Loucy (cell line): ENCODE measurements around the gene SCRN1.

ENCODE experiments used
- H2AFZ ChIP-seq: fragments of 200-600 bp; sonication (generic); 2 replicates; pipeline ENCODE4 v1.6.0; 2016; ENCODE audit warnings: antibody characterized with exemption, mild to moderate bottlenecking, low read length, moderate library complexity
- H3F3A ChIP-seq: fragments of 200-600 bp; 2 replicates; pipeline ENCODE4 v1.6.0; 2016; ENCODE audit warnings: antibody characterized with exemption, low read depth, mild to moderate bottlenecking
- H3K27me3 ChIP-seq: fragments of 200-600 bp; sonication (generic); 2 replicates; pipeline ENCODE4 v1.6.1; 2014; ENCODE audit warnings: low read length, mild to moderate bottlenecking; ENCODE audit not compliant: insufficient read depth, poor library complexity, severe bottlenecking
- H3K36me3 ChIP-seq: fragments of 200-600 bp; sonication (generic); 2 replicates; pipeline ENCODE4 v1.6.1; 2016; ENCODE audit warnings: low read length; ENCODE audit not compliant: insufficient read depth
- H3K4me1 ChIP-seq: fragments of 200-600 bp; sonication (generic); 2 replicates; pipeline ENCODE4 v1.5.1; 2014; ENCODE audit warnings: low read length, mild to moderate bottlenecking; ENCODE audit not compliant: insufficient read depth, poor library complexity, severe bottlenecking
- H3K4me2 ChIP-seq: fragments of 200-600 bp; sonication (generic); 2 replicates; pipeline ENCODE4 v1.6.0; 2014; ENCODE audit warnings: antibody characterized with exemption, low read length, low read depth, mild to moderate bottlenecking; ENCODE audit not compliant: poor library complexity, severe bottlenecking
- H3K4me3 ChIP-seq: fragments of 200-600 bp; sonication (generic); 2 replicates; pipeline ENCODE4 v1.5.1; 2014; ENCODE audit warnings: low read length, mild to moderate bottlenecking, mixed read lengths; ENCODE audit not compliant: poor library complexity, severe bottlenecking
- H3K79me2 ChIP-seq: fragments of 200-600 bp; sonication (generic); 2 replicates; pipeline ENCODE4 v1.6.1; 2014; ENCODE audit warnings: low read length; ENCODE audit not compliant: insufficient read depth
- H3K9ac ChIP-seq: fragments of 200-600 bp; sonication (generic); 2 replicates; pipeline ENCODE4 v1.6.0; 2014; ENCODE audit warnings: mild to moderate bottlenecking, low read depth, low read length, moderate library complexity; ENCODE audit not compliant: poor library complexity, severe bottlenecking
- H3K9me2 ChIP-seq: fragments of 200-600 bp; sonication (generic); replicated peaks from 2 replicates; pipeline ENCODE4 v1.6.1; 2016; ENCODE audit warnings: low read depth, low read length, mixed read lengths
- H3K9me3 ChIP-seq: fragments of 200-600 bp; sonication (generic); 2 replicates; pipeline ENCODE4 v1.6.1; 2014; ENCODE audit warnings: mild to moderate bottlenecking, antibody characterized with exemption, low read length, low read depth; ENCODE audit not compliant: insufficient read depth
- H4K20me1 ChIP-seq: fragments of 200-600 bp; sonication (generic); 2 replicates; pipeline ENCODE4 v1.6.0; 2014; ENCODE audit warnings: antibody characterized with exemption, low read length, mild to moderate bottlenecking; ENCODE audit not compliant: insufficient read depth, poor library complexity, severe bottlenecking
- CTCF ChIP-seq: fragments of 200-600 bp; sonication (generic); conservative IDR thresholded peaks from 2 replicates; pipeline ENCODE4 v1.5.1; 2014; ENCODE audit warnings: mild to moderate bottlenecking, antibody characterized with exemption, low read length
- EZH2phosphoT487 ChIP-seq: fragments of 200-600 bp; IDR thresholded peaks from 2 replicates; pipeline ENCODE4 v1.6.1; 2018; ENCODE audit warnings: antibody characterized with exemption, mild to moderate bottlenecking, moderate library complexity, borderline replicate concordance

Gene SCRN1

GRCh38 chr7:29953726-29954347, 35.8 kb downstream of the SCRN1 start:
- Histone ChIP-seq H3K36me3 (peaks cover 6% of the 10 kb centered on the region; the same call in 1 of the 2 replicates), H3K27me3 (no peaks in the 10 kb centered on the region)

GRCh38 chr7:29951206-29951605, 38.4 kb downstream of the SCRN1 start:
- H3K4me2 ChIP-seq = no peak overlapping the region
- no peaks in the 10 kb centered on the region for H3K27me3 ChIP-seq
- no peaks in the 10 kb centered on the region for H3K79me2 ChIP-seq
- H3K36me3 ChIP-seq = peaks cover 6% of the 10 kb centered on the region; the same call in 1 of the 2 replicates
- H3K4me1 ChIP-seq = peaks cover 8% of the 10 kb centered on the region
- H3K9ac ChIP-seq = no peak overlapping the region
- no peaks in the 10 kb centered on the region for H3F3A ChIP-seq
- no peaks in the 10 kb centered on the region for H3K9me2 ChIP-seq
- H2AFZ ChIP-seq = no peak overlapping the region
- TF ChIP-seq EZH2phosphoT487 (no peak), CTCF (no peak)
- no peak overlapping the region for H3K4me3 ChIP-seq
- H3K9me3 ChIP-seq = no peaks in the 10 kb centered on the region; the same call in 1 of the 2 replicates
- no peaks in the 10 kb centered on the region for H4K20me1 ChIP-seq

More at GRCh38 chr7:29953726-29954347, 35.8 kb downstream of the SCRN1 start:
- H3F3A ChIP-seq = no peaks in the 10 kb centered on the region
- peaks cover 15% of the 10 kb centered on the region for H3K4me1 ChIP-seq
- no peak overlapping the region for H2AFZ ChIP-seq
- H3K79me2 ChIP-seq = no peaks in the 10 kb centered on the region
- no peaks in the 10 kb centered on the region for H3K9me2 ChIP-seq
- TF ChIP-seq CTCF (no peak), EZH2phosphoT487 (no peak)
- no peaks in the 10 kb centered on the region; the same call in 1 of the 2 replicates for H3K9me3 ChIP-seq
- no peaks in the 10 kb centered on the region for H4K20me1 ChIP-seq
- H3K4me3 ChIP-seq = no peak overlapping the region
- no peak overlapping the region for H3K9ac ChIP-seq
- H3K4me2 ChIP-seq = no peak overlapping the region

GRCh38 chr7:29950480-29950879, 39.1 kb downstream of the SCRN1 start:
- peaks cover 6% of the 10 kb centered on the region; the same call in 1 of the 2 replicates for H3K36me3 ChIP-seq
- H3K27me3 ChIP-seq = no peaks in the 10 kb centered on the region
- peaks cover under 1% of the 10 kb centered on the region for H3K4me1 ChIP-seq
- no peak overlapping the region for H2AFZ ChIP-seq
- H3K9me2 ChIP-seq = no peaks in the 10 kb centered on the region
- H4K20me1 ChIP-seq = no peaks in the 10 kb centered on the region
- H3K9me3 ChIP-seq = no peaks in the 10 kb centered on the region; the same call in 1 of the 2 replicates
- H3K4me2 ChIP-seq = no peak overlapping the region
- no peaks in the 10 kb centered on the region for H3F3A ChIP-seq
- no peak overlapping the region for H3K4me3 ChIP-seq
- no peaks in the 10 kb centered on the region for H3K79me2 ChIP-seq
- no peak for TF ChIP-seq EZH2phosphoT487
- no peak for TF ChIP-seq CTCF
- no peak overlapping the region for H3K9ac ChIP-seq
